ENCODE data around the gene EXOC3L2. TPM values are rescaled to one million over a fixed set of nuclear protein-coding genes. Genes with fewer than 3 reads are reported as not detected.

The EXOC3L2 gene
- total and polyA plus RNA-seq, 10 of the 15 experiments (the other 5 are each of a cell fraction or from before 2014, with no cell fraction given) = not detected

GRCh38 chr19:45206328-45206727 is 38.9 kb downstream of the EXOC3L2 start:
- no peak overlapping the region for H3K4me2 ChIP-seq (ENCODE audit: control insufficient read depth, insufficient read depth)
- 51% methylated on average over 3 of the region's 3 CpGs for WGBS (ENCODE audit: insufficient coverage, insufficient replicate concordance, low lambda C conversion rate, missing lambda C conversion rate)
- no TSS peak for BruUV-seq (replicated peaks)
- CTCF ChIA-PET = no interaction called here
- POLR2A ChIA-PET = interaction anchor here (0.6 to 0.7 kb wide), 2 partner anchors 149 to 235 kb away, joined by 3 to 8 read pairs; no protein-coding TSS in a partner anchor
- no peaks in the 10 kb centered on the region for H3K27me3 ChIP-seq (replicated peaks in 1 of 2; ENCODE audit: control insufficient read depth in 2 of 2, insufficient read depth in 2 of 2, low read length in 1 of 2)
- no peaks in the 10 kb centered on the region for H4K20me1 ChIP-seq (ENCODE audit: control insufficient read depth, insufficient read depth)
- in situ Hi-C loops (cut with MboI) (no loop called here), intact Hi-C loops (cut with micrococcal nuclease; ENCODE audit: unreplicated experiment) (no loop called here)
- H3K4me1 ChIP-seq (ENCODE audit: control insufficient read depth, insufficient read depth, low read length) = no peaks in the 10 kb centered on the region
- FAIRE-seq = no peak
- no peaks in the 10 kb centered on the region for H3K36me3 ChIP-seq (ENCODE audit: control insufficient read depth in 2 of 2, insufficient read depth in 2 of 2, low read length in 1 of 2)
- no peaks in the 10 kb centered on the region; the same call in 2 of the 3 replicates for H3K9me3 ChIP-seq (replicated peaks; ENCODE audit: control insufficient read depth, insufficient read depth, low read length)
- SMC1A ChIA-PET (ENCODE audit: uncharacterized antibody, unreplicated experiment) = no interaction called here
- H3K9ac ChIP-seq (ENCODE audit: control insufficient read depth, insufficient read depth, low read length) = no peak overlapping the region
- no peak overlapping the region for H3K27ac ChIP-seq (ENCODE audit: control insufficient read depth, insufficient read depth)
- H3K79me2 ChIP-seq (ENCODE audit: control insufficient read depth, insufficient read depth, low read length) = no peaks in the 10 kb centered on the region
- no peak overlapping the region for H3K4me3 ChIP-seq
- no peak for ATAC-seq
- H2AFZ ChIP-seq (ENCODE audit: control insufficient read depth, low read depth, low read length) = no peak overlapping the region
- no peak for DNase-seq (ENCODE audit: low read depth, low spot score)
- TF ChIP-seq FOXK2 (IDR thresholded peaks at IDR 0.05) = no peak
- no peak for TF ChIP-seq ZNF217 (IDR thresholded peaks at IDR 0.05)
- TF ChIP-seq BACH1 (IDR thresholded peaks at IDR 0.05; ENCODE audit: borderline replicate concordance) = no peak
- no peak for TF ChIP-seq USF1 (IDR thresholded peaks at IDR 0.05; ENCODE audit: borderline replicate concordance, extremely low read length, insufficient read depth, low read depth, low read length)
- TF ChIP-seq ATF3 (IDR thresholded peaks at IDR 0.05; ENCODE audit: borderline replicate concordance, extremely low read depth, low read depth, low read length) = no peak
- RAD21 ChIA-PET (ENCODE audit: unreplicated experiment) = no interaction called here

- ChIA-PET SMC1A (ENCODE audit: uncharacterized antibody, unreplicated experiment) (no interaction called here), POLR2A (interaction anchor here (0.7 kb wide), 1 partner anchor 149 kb away, joined by 8 read pairs; no protein-coding TSS in a partner anchor), RAD21 (ENCODE audit: unreplicated experiment) (no interaction called here), CTCF (no interaction called here)
- Histone ChIP-seq H2AFZ (ENCODE audit: control insufficient read depth, low read depth, low read length) (no peak overlapping the region), H3K9me3 (replicated peaks; ENCODE audit: control insufficient read depth, insufficient read depth, low read length) (no peaks in the 10 kb centered on the region; the same call in 2 of the 3 replicates), H3K36me3 (ENCODE audit: control insufficient read depth in 2 of 2, insufficient read depth in 2 of 2, low read length in 1 of 2) (no peaks in the 10 kb centered on the region), H3K9ac (ENCODE audit: control insufficient read depth, insufficient read depth, low read length) (no peak overlapping the region), H4K20me1 (ENCODE audit: control insufficient read depth, insufficient read depth) (no peaks in the 10 kb centered on the region), H3K4me1 (ENCODE audit: control insufficient read depth, insufficient read depth, low read length) (no peaks in the 10 kb centered on the region), H3K27ac (ENCODE audit: control insufficient read depth, insufficient read depth) (no peak overlapping the region), H3K27me3 (replicated peaks in 1 of 2; ENCODE audit: control insufficient read depth in 2 of 2, insufficient read depth in 2 of 2, low read length in 1 of 2) (no peaks in the 10 kb centered on the region), H3K4me3 (no peak overlapping the region), H3K79me2 (ENCODE audit: control insufficient read depth, insufficient read depth, low read length) (no peaks in the 10 kb centered on the region), H3K4me2 (ENCODE audit: control insufficient read depth, insufficient read depth) (no peak overlapping the region)
- WGBS (ENCODE audit: insufficient coverage, insufficient replicate concordance, low lambda C conversion rate, missing lambda C conversion rate) = 35% methylated on average over 12 of the region's 12 CpGs
- ATAC-seq (no peak), FAIRE-seq (no peak), DNase-seq (ENCODE audit: low read depth, low spot score) (no peak)
- intact Hi-C loops (cut with micrococcal nuclease; ENCODE audit: unreplicated experiment) (no loop called here), in situ Hi-C loops (cut with MboI) (no loop called here)
- BruUV-seq (replicated peaks) = no TSS peak
- TF ChIP-seq BCL11A (IDR thresholded peaks at IDR 0.05; ENCODE audit: low read depth, low read length) (no peak), USF1 (IDR thresholded peaks at IDR 0.05; ENCODE audit: borderline replicate concordance, extremely low read length, insufficient read depth, low read depth, low read length) (no peak), TCF7 (IDR thresholded peaks at IDR 0.05; ENCODE audit: borderline replicate concordance) (no peak), NFIC (IDR thresholded peaks at IDR 0.05; ENCODE audit: low read depth, low read length) (no peak), HDGF (IDR thresholded peaks at IDR 0.05) (no peak), WRNIP1 (IDR thresholded peaks at IDR 0.05; ENCODE audit: borderline replicate concordance, low read depth, low read length) (no peak), IRF4 (IDR thresholded peaks at IDR 0.05; ENCODE audit: low read depth, low read length) (no peak), SMAD1 (IDR thresholded peaks at IDR 0.05; ENCODE audit: low read depth, partially characterized antibody) (no peak), CBX5 (IDR thresholded peaks at IDR 0.05; ENCODE audit: low read depth) (no peak), IRF3 (IDR thresholded peaks at IDR 0.05) (no peak), STAT3 (IDR thresholded peaks at IDR 0.05; ENCODE audit: low read depth, low read length) (no peak)
Observed at GRCh38 chr19:45205810-45206209, 39.4 kb downstream of the EXOC3L2 start.

All from GM12878 (cell line).